Heart left ventricle (tissue), 16 donors: ENCODE data around the gene GNB1L. TPM values are rescaled to one million over a fixed set of nuclear protein-coding genes. Genes with fewer than 3 reads are reported as not detected.

ENCODE experiments used
- ATAC-seq, 4 donors: fragments of 200-7000 bp; cut with Tn5 transposase; one replicate each; pipeline ENCODE4 v1.9.1; 2020 to 2022; ENCODE audit warnings: moderate library complexity in 4 of 4, mild to moderate bottlenecking in 3 of 4, moderate number of reproducible peaks in 1 of 4
- DNase-seq, 5 donors: peaks; one replicate each; pipeline ENCODE4 v3.0.0-alpha.2; 2020
- H3K27ac ChIP-seq, 12 donors: fragments of 200-600 bp; sonication (generic) in 4 of 12; one replicate each; pipeline versions ENCODE4 v1.5.0 to v1.8.0; 2016 to 2022; ENCODE audit warnings: mild to moderate bottlenecking in 2 of 12
- H3K27me3 ChIP-seq, 9 donors: fragments of 200-600 bp; sonication (generic) in 2 of 9; one replicate each; pipeline versions ENCODE4 v1.5.1 to v1.8.0; 2016 to 2022; ENCODE audit warnings: mild to moderate bottlenecking in 3 of 9
- H3K36me3 ChIP-seq, 9 donors: fragments of 200-600 bp; sonication (generic) in 2 of 9; one replicate each; pipeline versions ENCODE4 v1.5.0 to v1.8.0; 2018 to 2022; ENCODE audit warnings: mild to moderate bottlenecking in 2 of 9
- H3K4me1 ChIP-seq, 12 donors: fragments of 200-600 bp; sonication (generic) in 4 of 12; one replicate each; pipeline versions ENCODE4 v1.5.0 to v1.8.0; 2016 to 2022; ENCODE audit warnings: mild to moderate bottlenecking in 3 of 12
- H3K4me3 ChIP-seq, 12 donors: fragments of 200-600 bp; sonication (generic) in 4 of 12; one replicate each; pipeline versions ENCODE4 v1.5.0 to v1.8.0; 2017 to 2022; ENCODE audit warnings: mild to moderate bottlenecking in 9 of 12, moderate library complexity in 4 of 12
- H3K9me3 ChIP-seq, 12 donors: fragments of 200-600 bp; sonication (generic) in 4 of 12; one replicate each; pipeline versions ENCODE4 v1.5.0 to v1.8.0; 2016 to 2022; ENCODE audit warnings: mild to moderate bottlenecking in 1 of 12
- POLR2A ChIP-seq, 2 donors: fragments of 450-650 bp; IDR thresholded peaks; one replicate each; pipeline ENCODE4 v1.6.1; 2017; ENCODE audit warnings: antibody characterized with exemption in 2 of 2, mild to moderate bottlenecking in 2 of 2, moderate library complexity in 2 of 2
- WGBS, 4 donors: extraction: QIAGEN DNeasy Blood & Tissue Kit in 2 of 4; methylation state at CpG; one replicate each; pipeline versions ENCODE4 v1.1.5 to v1.1.7; 2013 to 2018; 5-methylcytosine and 5-hydroxymethylcytosine counted together
- intact Hi-C, 10 donors: fragments of 100-400 bp; cut with DNase I; formaldehyde crosslinking; loops; one replicate each; pipeline versions ENCODE4 v1.11.1 to v1.14.2; 2022
- polyA plus RNA-seq, 2 donors: library from polyadenylated mRNA; stranded (reverse); fragments of 200-250 nt; gene quantifications; one replicate each; pipeline ENCODE4 v1.2.3, GENCODE V29; 2013
- total RNA-seq, 9 donors: library from RNA; depleted of rRNA in 2 of 9; stranded (reverse); fragments of >200 nt in 2 of 9; fragmentation: NEBNext Ultra II Directional in 3 of 9; extraction: Animal tissue kit (Norgen Biotek cat#: 25700) in 3 of 9; gene quantifications; one replicate each; pipeline versions ENCODE4 v1.1.0 to v1.2.4, GENCODE V29; 2016 to 2023
- TF ChIP-seq, protein P1 (sequence below), 12 donors: fragments of 200-600 bp; sonication (generic) in 4 of 12; IDR thresholded peaks; one replicate each; pipeline versions ENCODE4 v1.5.0 to v1.8.0; 2018 to 2022; ENCODE audit warnings: antibody characterized with exemption in 12 of 12, mild to moderate bottlenecking in 5 of 12
- donor health status: ischemic (EF 13 %, LVEDD 7.1; RV severe dilation, severe dysfunction).
- donor health status: healthy with polysubstance abuse.
- donor health status: DM: no; HTN: yes; CAD: no.
- donor health status: DM: no; HTN: no; CAD: no.
- donor health status: ischemic (EF 25% LVEDD 6.9; RV normal size, moderate dysfunction).
- donor health status: ischemic (EF 25% LVEDD 5.7; RV mildly dilated, moderate dysfunction).
- donor health status: healthy.
- donor health status: DM: yes; HTN: yes; CAD: no.
- donor health status: ischemic (EF 35%, LVEDD 5.7; RV mildly dilated, moderate dysfunction).
- donor health status: nonischemic (EF 11% LVEDD 7.7; RV severe dilation, severe dysfunction).
- donor health status: DM: yes; HTN: yes; CAD: no.
- donor health status: PGD.
- donor health status: ischemic (EF 29% LVEDD 5.4; RV normal size, mild dysfunction).
- donor health status: nonischemic (EF 23%, LVEDD 6.1; RV moderate dilation, normal function).

The GNB1L gene
- total and polyA plus RNA-seq, 11 donors = 1.6 to 9.2 (median 2.4) TPM

DNA sequence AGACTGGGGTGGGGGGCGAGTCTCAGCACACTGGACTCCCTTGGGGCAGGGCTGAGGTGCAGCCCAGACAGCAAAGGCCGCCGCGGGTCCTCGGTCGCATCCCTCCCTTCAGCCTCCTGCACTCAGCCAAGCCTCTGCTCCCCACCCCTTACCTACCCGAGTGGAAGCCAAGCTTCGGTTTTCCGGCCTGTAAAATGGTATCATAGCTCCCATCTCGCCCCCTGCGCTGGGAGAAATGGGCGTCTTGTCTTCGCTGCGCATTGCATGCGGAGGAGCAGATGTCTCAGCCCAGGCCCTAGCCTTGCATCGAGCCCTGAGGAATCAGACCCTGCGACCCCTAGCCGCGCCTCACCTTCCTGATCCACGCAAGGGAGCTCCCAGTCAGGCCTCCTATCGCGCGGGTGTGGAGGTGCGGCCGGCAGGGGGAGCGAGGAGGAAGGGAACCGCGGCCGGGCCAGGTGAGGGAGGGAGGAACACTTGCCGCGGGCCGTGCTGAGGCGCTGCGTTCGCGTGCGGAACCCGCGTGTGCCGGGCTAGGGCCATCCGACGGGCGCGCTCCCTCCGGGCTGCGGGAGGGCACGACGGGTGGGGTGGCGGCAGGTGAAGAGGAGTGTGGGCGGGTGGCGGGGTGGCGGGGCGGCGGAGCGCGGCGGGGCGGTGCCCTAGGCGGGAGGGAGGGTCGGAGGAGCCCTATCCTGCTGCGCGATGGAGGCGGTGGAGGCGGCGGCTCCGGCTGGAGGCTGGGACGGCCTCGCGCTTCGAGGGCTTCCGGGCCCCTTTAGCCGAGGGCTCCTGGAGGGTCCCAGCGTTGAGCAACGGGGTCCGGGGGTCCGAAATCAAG lies 98.2 kb downstream of the GNB1L start:
- H3K27me3 ChIP-seq = peaks cover 57 to 83% (median 70%) of the 10 kb centered on the region in 9 donors
- H3K4me3 ChIP-seq = peak overlapping the region in 9 of 12 donors; percentile 0 to 50 (median 20)
- H3K27ac ChIP-seq = no peak overlapping the region
- no peaks in the 10 kb centered on the region for H3K36me3 ChIP-seq
- ATAC-seq (peak in 2 of 4 donors; percentile 44 to 48), DNase-seq (peak in 1 of 5 donors; percentile 59)
- H3K4me1 ChIP-seq = peaks cover 0 to 53% (median 18%) of the 10 kb centered on the region in 12 donors
- WGBS, 4 donors = 3 to 5% (median 4%) methylated on average over 48 to 76 of the region's 76 CpGs
- intact Hi-C loops = no loop called here
- TF ChIP-seq, protein P1, sequence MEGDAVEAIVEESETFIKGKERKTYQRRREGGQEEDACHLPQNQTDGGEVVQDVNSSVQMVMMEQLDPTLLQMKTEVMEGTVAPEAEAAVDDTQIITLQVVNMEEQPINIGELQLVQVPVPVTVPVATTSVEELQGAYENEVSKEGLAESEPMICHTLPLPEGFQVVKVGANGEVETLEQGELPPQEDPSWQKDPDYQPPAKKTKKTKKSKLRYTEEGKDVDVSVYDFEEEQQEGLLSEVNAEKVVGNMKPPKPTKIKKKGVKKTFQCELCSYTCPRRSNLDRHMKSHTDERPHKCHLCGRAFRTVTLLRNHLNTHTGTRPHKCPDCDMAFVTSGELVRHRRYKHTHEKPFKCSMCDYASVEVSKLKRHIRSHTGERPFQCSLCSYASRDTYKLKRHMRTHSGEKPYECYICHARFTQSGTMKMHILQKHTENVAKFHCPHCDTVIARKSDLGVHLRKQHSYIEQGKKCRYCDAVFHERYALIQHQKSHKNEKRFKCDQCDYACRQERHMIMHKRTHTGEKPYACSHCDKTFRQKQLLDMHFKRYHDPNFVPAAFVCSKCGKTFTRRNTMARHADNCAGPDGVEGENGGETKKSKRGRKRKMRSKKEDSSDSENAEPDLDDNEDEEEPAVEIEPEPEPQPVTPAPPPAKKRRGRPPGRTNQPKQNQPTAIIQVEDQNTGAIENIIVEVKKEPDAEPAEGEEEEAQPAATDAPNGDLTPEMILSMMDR (IDR thresholded peaks at IDR 0.05) = peak; percentile 13 to 50 (median 34)
- TF ChIP-seq POLR2A (IDR thresholded peaks at IDR 0.05) = no peak
- no peaks in the 10 kb centered on the region for H3K9me3 ChIP-seq

DNA sequence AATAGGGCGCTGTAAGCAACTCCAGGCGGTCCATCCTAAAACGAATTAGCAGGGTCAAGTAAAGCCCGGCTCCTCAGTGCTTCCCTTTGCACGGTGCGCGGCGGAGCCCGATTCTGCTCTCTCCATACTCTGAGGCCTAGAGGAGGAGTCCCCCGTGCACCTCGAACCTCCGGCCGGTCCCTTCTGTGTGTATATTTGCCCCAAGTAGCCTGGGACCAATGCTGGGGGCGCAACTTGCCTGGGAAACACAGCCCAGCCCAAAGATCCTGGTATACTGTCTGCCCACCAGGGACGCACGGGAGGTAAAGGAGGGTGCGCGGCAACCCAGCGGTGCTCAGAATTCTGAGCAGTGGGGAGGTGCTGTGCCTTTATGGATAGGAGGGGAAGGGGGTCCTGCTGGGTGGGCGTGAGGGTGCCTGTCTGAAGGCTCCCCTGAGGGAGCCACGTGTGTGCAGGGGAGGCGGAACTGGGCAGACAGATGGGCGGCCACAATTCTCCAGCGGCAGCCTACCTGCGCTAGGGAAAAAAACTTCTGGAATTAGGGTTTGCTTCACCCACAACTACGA lies 98.9 kb downstream of the GNB1L start:
- TF ChIP-seq POLR2A (IDR thresholded peaks at IDR 0.05) = no peak
- TF ChIP-seq, protein P1 (IDR thresholded peaks at IDR 0.05) = no peak
- Histone ChIP-seq H3K27ac (no peak overlapping the region), H3K36me3 (no peaks in the 10 kb centered on the region), H3K4me1 (peaks cover 0 to 47% (median 18%) of the 10 kb centered on the region in 12 donors), H3K27me3 (peaks cover 55 to 84% (median 65%) of the 10 kb centered on the region in 9 donors), H3K9me3 (no peaks in the 10 kb centered on the region), H3K4me3 (peak overlapping the region in 1 of 12 donors; percentile 0)
- intact Hi-C loops = no loop called here
- ATAC-seq (no peak), DNase-seq (no peak)
- 3 to 4% (median 4%) methylated on average over 15 to 26 of the region's 26 CpGs for WGBS, 4 donors

DNA sequence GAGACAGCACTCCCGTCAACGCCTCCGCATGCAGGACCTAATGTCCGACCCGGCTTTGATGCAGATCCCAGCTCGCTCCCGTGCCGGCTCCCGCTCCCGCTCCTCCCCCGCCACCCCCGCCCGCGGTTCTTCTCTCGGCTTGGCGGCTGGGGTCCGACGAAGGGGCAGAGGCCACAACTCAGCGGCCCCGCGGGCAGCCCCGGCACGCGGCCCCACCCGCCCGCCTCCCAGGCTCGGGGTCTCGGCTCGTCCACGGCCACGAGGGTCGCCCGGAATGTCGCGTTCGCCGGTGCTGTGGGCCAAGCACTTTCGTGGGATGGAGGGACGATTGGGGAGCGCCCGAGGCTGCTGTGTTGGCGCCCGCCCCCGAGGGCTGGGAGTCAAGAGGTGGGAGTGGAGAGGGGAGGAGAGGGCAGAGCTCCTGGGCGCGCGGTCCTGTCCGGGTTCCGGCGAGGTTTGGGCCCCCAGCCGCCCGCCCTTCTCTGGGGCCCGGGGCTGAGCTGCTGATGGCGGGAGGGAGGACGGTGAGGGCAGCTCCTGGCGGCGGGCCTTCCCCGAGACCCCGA lies 99.4 kb downstream of the GNB1L start:
- Histone ChIP-seq H3K27me3 (peaks cover 55 to 84% (median 65%) of the 10 kb centered on the region in 9 donors), H3K4me3 (no peak overlapping the region), H3K4me1 (peaks cover 0 to 46% (median 18%) of the 10 kb centered on the region in 12 donors), H3K36me3 (no peaks in the 10 kb centered on the region), H3K27ac (no peak overlapping the region), H3K9me3 (no peaks in the 10 kb centered on the region)
- no peak for DNase-seq
- TF ChIP-seq POLR2A (IDR thresholded peaks at IDR 0.05) = no peak
- TF ChIP-seq, protein P1 (IDR thresholded peaks at IDR 0.05) = no peak
- WGBS, 4 donors = 0 to 2% (median 1%) methylated on average over 22 to 59 of the region's 59 CpGs
- no peak for ATAC-seq
- intact Hi-C loops = no loop called here

DNA sequence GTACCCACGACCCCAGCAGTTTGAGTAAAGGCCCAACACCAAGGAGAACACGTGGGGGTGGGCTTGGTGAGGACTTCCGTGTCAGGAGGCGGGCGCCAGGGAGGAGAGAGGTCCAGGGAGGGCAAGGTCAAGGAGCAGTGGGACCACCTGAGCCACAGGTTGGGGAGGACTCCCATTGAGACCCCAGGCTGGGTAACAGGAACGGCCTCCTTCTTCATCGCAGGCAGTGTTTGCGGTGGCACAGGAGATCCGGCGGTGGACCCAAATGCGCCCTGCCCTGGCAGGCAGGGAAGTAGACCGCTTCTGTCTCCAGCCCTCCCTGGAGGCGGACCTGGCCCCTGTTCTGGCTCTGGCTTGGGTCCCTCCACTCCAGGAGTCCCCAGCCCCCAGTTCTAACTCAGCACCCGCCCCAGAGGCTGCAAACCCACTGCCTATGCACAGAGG lies 100.0 kb downstream of the GNB1L start:
- Histone ChIP-seq H3K36me3 (no peaks in the 10 kb centered on the region), H3K9me3 (no peaks in the 10 kb centered on the region), H3K4me3 (no peak overlapping the region), H3K27ac (no peak overlapping the region), H3K27me3 (peaks cover 50 to 84% (median 61%) of the 10 kb centered on the region in 9 donors), H3K4me1 (peaks cover 0 to 41% (median 13%) of the 10 kb centered on the region in 12 donors)
- TF ChIP-seq, protein P1 (IDR thresholded peaks at IDR 0.05) = no peak
- TF ChIP-seq POLR2A (IDR thresholded peaks at IDR 0.05) = no peak
- no peak for DNase-seq
- WGBS, 4 donors = 33 to 67% (median 42%) methylated on average over 7 to 14 of the region's 14 CpGs
- intact Hi-C loops = no loop called here
- ATAC-seq = no peak
